GM12878 (cell line): ENCODE data around the gene CSE1L. TPM values are rescaled to one million over a fixed set of nuclear protein-coding genes. Genes with fewer than 3 reads are reported as not detected.

Experiments
- CHD1 ChIP-seq: IDR thresholded peaks from 2 replicates; pipeline ENCODE4 v1.6.1; 2012; ENCODE audit warnings: low read depth, low read length, improper control_type of control experiment
- EP300 ChIP-seq, 2 experiments: fragments of 150-350 bp in 1 of 2; IDR thresholded peaks; 2 replicates each; pipeline ENCODE4 v1.6.1; 2011 to 2012; ENCODE audit warnings: low read depth in 2 of 2, low read length in 2 of 2, borderline replicate concordance in 1 of 2, improper control_type of control experiment in 1 of 2, inconsistent platforms in 1 of 2; ENCODE audit not compliant: control insufficient read depth in 1 of 2
- EZH2 ChIP-seq: IDR thresholded peaks from 2 replicates; pipeline ENCODE4 v1.6.1; 2012; ENCODE audit warnings: low read depth, mild to moderate bottlenecking, control low read depth, inconsistent platforms, low read length, borderline replicate concordance; ENCODE audit not compliant: control insufficient read depth
- GATAD2B ChIP-seq: fragments of 450-650 bp; conservative IDR thresholded peaks from 2 replicates; pipeline ENCODE4 v1.6.1; 2017; ENCODE audit warnings: low read depth, mild to moderate bottlenecking, moderate library complexity
- HCFC1 ChIP-seq: fragments of 150-350 bp; IDR thresholded peaks from 2 replicates; pipeline ENCODE4 v1.6.1; 2014; ENCODE audit warnings: low read length
- IRF3 ChIP-seq: fragments of 450-650 bp; IDR thresholded peaks from 2 replicates; pipeline ENCODE4 v1.6.1; 2014; ENCODE audit warnings: mild to moderate bottlenecking
- IRF4 ChIP-seq: IDR thresholded peaks from 2 replicates; pipeline ENCODE4 v1.6.1; 2011; ENCODE audit warnings: low read depth, low read length
- NFYA ChIP-seq: IDR thresholded peaks from 2 replicates; pipeline ENCODE4 v1.6.1; 2011; ENCODE audit warnings: low read depth, mild to moderate bottlenecking, low read length, improper control_type of control experiment, borderline replicate concordance
- NR2C2 ChIP-seq: IDR thresholded peaks from 2 replicates; pipeline ENCODE4 v1.6.1; 2011; ENCODE audit warnings: borderline replicate concordance, low read depth; ENCODE audit not compliant: control insufficient read depth, insufficient read length
- NRF1 ChIP-seq: conservative IDR thresholded peaks from 2 replicates; pipeline ENCODE4 v1.6.1; 2011; ENCODE audit warnings: mild to moderate bottlenecking, low read depth, low read length, improper control_type of control experiment
- POU2F2 ChIP-seq: IDR thresholded peaks from 3 replicates; pipeline ENCODE4 v1.6.1; 2011; ENCODE audit warnings: low read depth, mild to moderate bottlenecking, low read length, borderline replicate concordance
- RFX5 ChIP-seq: IDR thresholded peaks from 2 replicates; pipeline ENCODE4 v1.6.1; 2011; ENCODE audit warnings: low read depth, low read length, improper control_type of control experiment
- SIN3A ChIP-seq: IDR thresholded peaks from 2 replicates; pipeline ENCODE4 v1.6.1; 2012; ENCODE audit warnings: low read depth, low read length, improper control_type of control experiment
- SP1 ChIP-seq: IDR thresholded peaks from one replicate; pipeline ENCODE4 v1.6.1; 2011; ENCODE audit warnings: low read depth, low read length
- TBL1XR1 ChIP-seq: IDR thresholded peaks from 2 replicates; pipeline ENCODE4 v1.6.1; 2012; ENCODE audit warnings: low read depth, low read length, improper control_type of control experiment
- USF1 ChIP-seq: IDR thresholded peaks from 2 replicates; pipeline ENCODE4 v1.6.1; 2011; ENCODE audit warnings: borderline replicate concordance, low read depth, mild to moderate bottlenecking, moderate library complexity, mixed read lengths, low read length; ENCODE audit not compliant: insufficient read depth; ENCODE audit errors: extremely low read length
- USF2 ChIP-seq: IDR thresholded peaks from 2 replicates; pipeline ENCODE4 v1.6.1; 2011; ENCODE audit warnings: low read depth, low read length, improper control_type of control experiment, borderline replicate concordance
- ZBTB40 ChIP-seq: fragments of 450-650 bp; IDR thresholded peaks from 2 replicates; pipeline ENCODE4 v1.6.1; 2016; ENCODE audit warnings: mild to moderate bottlenecking, moderate library complexity, borderline replicate concordance
- ZNF207 ChIP-seq: fragments of 450-650 bp; IDR thresholded peaks from 2 replicates; pipeline ENCODE4 v1.6.1; 2014; ENCODE audit warnings: antibody characterized with exemption, mild to moderate bottlenecking, borderline replicate concordance
- ZNF622 ChIP-seq: fragments of 450-650 bp; IDR thresholded peaks from 2 replicates; pipeline ENCODE4 v1.6.1; 2017; ENCODE audit warnings: mild to moderate bottlenecking, inconsistent platforms
- polyA plus RNA-seq, 11 experiments: library from polyadenylated mRNA; depleted of rRNA in 4 of 11; unstranded in 6 of 11; stranded (reverse) in 5 of 11; fragments of >200 nt; fragmentation: Nextera tagmentation in 4 of 11; fragmentation: Illumina TruSeq in 1 of 11; extraction: Ambion mirVana in 4 of 11; extraction: Trizol in 1 of 11; gene quantifications; 1 replicate in 1 of 11; 2 replicates in 10 of 11; pipeline versions ENCODE4 v1.2.1 to v1.2.3, GENCODE V29; 2011 to 2016; ENCODE audit warnings: inconsistent platforms in 2 of 11, missing spikeins in 2 of 11, low read depth in 1 of 11
- total RNA-seq, 4 experiments: library from RNA; depleted of rRNA in 3 of 4; stranded (reverse); fragments of >200 nt in 3 of 4; fragmentation: Illumina TruSeq in 1 of 4; extraction: Trizol in 1 of 4; gene quantifications; 2 replicates each; pipeline versions ENCODE4 v1.2.1 to v1.2.3, GENCODE V29; 2013 to 2021

The CSE1L gene
- total and polyA plus RNA-seq, 10 of the 15 experiments (the other 5 are each of a cell fraction or from before 2014, with no cell fraction given): 72.4 to 213 (median 117) TPM

GRCh38 chr20:49046087-49046900, at the start of gene CSE1L (continued):
- no peak for TF ChIP-seq USF1
- no peak; the same call in none of the 2 replicates for TF ChIP-seq HCFC1
- TF ChIP-seq EZH2: no peak
- TF ChIP-seq GATAD2B: peak; percentile 38; the same call in 1 of the 2 replicates
- no peak for TF ChIP-seq ZNF622
- no peak for TF ChIP-seq NFYA
- peak; percentile 96 for TF ChIP-seq SP1
- no peak; the same call in 1 of the 2 replicates for TF ChIP-seq ZBTB40
- TF ChIP-seq POU2F2: peak; percentile 71; the same call in 1 of the 3 replicates
- no peak for TF ChIP-seq IRF4
- TF ChIP-seq EP300 (IDR thresholded peaks at IDR 0.05; ENCODE audit: borderline replicate concordance in 1 of 2, control insufficient read depth in 1 of 2, low read depth in 2 of 2, low read length in 2 of 2): no peak
- TF ChIP-seq NRF1: peak; percentile 87
- TF ChIP-seq IRF3: 0 out of 2 replicates have a peak, but pooled peaks have one; percentile 51
- peak; percentile 87; the same call in 1 of the 2 replicates for TF ChIP-seq SIN3A
- no peak for TF ChIP-seq USF2
- no peak for TF ChIP-seq NR2C2
- TF ChIP-seq CHD1: no peak
- TF ChIP-seq TBL1XR1: no peak
- TF ChIP-seq RFX5: peak; percentile 53; the same call in 1 of the 2 replicates
- 0 out of 2 replicates have a peak, but pooled peaks have one; percentile 43 for TF ChIP-seq ZNF207
